ENCODE results near the gene ZNF799. TPM values are rescaled to one million over a fixed set of nuclear protein-coding genes. Genes with fewer than 3 reads are reported as not detected.
"Not testable (repeated sequence)": the region's sequence is repeated elsewhere in the genome, so short reads cannot be mapped to it uniquely, and the experiment has no call there.

The ZNF799 gene
- 1.6 and 1.8 TPM in 2 replicates for total RNA-seq (2014; rRNA removed; shearing (Covaris generic))

DNA sequence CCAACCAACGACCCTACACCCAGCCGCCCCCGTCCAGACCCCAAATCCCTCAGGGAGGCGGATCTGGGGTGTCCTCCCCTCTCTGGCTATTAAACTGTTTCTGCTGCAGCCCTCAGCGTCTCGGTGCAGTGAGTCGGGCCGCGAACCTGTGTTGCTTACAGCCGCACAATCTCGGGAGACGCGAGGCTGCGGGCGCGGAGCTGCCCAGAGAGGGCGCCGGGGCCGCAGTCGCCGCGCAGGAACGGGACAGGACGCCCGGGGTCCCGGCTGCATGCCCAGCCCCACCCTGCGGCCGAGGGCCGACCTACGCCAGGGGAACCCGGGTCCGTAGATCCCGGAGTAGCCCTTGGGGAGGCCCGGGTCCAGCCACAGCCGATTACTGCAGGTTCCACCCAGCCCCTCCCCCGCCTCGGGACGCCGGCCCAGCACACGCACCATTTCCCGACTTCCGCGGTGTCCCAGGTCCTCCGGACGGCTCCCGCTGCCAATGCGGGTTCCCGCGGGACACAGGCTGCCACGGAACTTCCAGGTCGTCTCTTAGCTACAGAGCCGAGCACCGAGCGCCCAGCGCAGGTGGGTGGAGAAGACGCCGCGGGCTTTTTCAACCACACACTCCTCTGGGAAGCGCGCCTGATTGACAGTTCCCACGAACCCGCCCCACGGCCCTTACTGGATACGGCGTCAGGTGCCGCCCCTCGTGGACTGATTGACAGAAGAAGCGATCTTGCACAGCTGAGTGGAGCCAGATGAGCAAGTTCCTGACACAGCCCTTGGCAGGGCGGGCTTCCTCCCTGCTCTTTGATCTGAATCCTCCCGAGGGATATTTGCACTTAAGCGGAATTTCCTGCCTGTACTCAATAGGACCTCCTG, at the start of gene ZNF799:
TSS of gene ZNF799 (minus strand) at position 639 of the 870 bp plus-strand sequence. CDS start at position 438, 201 bp downstream.
- DNase-seq (ENCODE audit: low spot score), result peak; percentile 93

DNA sequence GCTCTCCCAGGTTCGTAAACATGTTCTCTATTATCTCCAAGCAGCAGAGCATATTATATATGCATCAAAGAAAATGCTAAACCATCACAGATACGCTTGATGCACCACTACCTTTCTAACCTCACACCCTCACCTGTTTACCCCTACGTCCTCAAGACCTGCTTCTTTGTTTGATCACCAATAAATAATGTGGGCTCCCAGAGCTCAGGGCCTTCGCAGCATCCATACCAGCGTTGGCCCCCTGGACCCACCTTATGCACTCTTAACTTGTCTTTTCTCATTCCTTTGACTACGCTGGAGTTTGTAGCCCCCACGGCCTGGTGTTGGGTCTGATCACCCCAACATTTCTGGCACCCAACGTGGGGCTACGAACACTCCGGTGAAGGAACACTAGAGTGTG, 49.8 kb upstream of the ZNF799 start:
- no peak for DNase-seq (ENCODE audit: low spot score)

DNA sequence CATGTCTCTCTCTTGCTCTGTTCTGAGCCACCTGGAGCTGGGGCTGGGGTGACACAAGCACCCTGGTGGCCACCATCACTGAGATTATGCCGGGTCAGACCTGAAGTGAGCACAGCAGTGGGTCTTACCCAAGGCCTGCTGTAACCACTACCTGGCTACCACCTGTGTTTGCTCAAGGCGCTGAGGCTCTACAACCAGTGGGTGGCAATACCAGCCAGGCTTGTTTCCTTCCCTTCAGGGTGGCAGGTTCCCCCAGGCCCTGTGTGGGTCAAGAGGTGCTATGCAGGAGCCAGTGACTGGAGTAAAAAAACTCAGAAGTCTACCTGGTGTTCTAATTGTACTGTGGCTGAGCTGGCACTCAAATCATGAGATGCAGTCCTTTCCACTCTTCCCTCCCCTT, 47.7 kb upstream of the ZNF799 start:
- no peak for DNase-seq (ENCODE audit: low spot score)

DNA sequence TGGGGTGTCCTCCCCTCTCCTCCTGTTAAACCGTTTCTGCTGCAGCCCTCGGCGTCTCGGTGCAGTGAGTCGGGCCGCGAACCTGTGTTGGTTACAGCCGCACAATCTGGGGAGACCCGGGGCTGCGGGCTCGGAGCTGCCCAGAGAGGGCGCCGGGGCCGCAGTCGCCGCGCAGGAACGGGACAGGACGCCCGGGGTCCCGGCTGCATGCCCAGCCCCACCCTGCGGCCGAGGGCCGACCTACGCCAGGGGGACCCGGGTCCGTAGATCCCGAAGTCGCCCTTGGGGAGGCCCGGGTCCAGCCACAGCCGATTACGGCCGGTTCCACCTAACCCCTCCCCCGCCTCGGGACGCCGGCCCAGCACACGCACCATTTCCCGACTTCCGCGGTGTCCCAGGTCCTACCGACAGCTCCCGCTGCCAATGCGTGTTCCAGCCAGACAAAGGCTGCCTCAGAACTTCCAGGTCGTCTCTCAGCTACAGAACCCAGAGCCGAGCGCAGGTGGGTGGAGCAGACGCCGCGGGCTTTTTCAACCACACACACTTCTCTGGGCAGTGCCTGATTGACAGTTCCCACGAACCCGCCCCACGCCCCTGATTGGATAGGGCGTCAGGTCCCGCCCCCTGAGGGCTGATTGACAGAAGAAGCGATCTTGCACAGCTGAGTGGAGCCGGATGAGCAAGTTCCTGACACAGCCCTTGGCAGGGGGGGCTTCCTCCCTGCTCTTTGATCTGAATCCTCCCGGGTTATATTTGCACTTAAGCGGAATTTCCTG, 39.7 kb upstream of the ZNF799 start, which contains the start of gene ZNF443:
TSS of gene ZNF443 (minus strand) at position 481 of the 776 bp plus-strand sequence. CDS start at position 374, 107 bp downstream.
- DNase-seq (ENCODE audit: low spot score), result peak; percentile 94

DNA sequence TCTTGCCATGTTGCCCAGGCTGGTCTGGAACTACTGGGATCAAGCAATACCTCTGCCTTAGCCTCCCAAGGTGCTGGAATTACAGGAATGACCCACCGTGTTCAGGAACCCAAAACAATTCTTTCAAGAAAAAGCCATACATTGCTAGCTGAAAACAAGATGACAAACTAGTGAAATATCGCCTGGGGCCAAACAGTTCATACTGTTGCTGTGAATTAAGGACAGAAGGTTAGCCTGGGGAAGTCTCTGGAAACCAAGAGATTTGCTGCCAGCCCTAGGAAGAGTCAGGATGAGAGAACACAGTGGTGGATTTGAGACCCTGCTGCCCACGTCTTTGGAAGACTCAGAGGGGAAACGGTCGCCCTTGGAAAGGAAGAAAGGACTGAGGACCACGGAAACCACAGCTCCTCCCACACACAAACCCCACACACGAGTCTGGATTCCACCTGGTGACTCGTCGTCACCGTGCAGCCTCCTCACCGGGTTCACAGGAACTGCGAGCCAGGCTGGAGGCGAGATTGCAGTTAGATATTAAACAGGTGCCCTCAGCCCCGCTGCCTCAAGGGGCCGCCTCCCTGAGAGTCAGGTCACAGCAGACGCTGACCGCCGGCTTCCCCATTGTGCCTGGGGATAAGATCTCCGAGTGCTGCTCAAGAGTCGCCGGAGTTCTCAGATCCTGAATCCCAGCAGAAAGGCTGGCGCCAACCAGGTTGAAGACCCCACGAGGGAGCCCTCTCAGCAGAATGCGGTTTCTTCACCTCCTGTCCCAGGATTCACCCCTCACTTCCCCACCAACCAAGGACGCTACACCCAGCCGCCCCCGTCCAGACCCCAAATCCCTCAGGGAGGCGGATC, 38.8 kb upstream of the ZNF799 start:
- not testable (repeated sequence) for DNase-seq (ENCODE audit: low spot score)

DNA sequence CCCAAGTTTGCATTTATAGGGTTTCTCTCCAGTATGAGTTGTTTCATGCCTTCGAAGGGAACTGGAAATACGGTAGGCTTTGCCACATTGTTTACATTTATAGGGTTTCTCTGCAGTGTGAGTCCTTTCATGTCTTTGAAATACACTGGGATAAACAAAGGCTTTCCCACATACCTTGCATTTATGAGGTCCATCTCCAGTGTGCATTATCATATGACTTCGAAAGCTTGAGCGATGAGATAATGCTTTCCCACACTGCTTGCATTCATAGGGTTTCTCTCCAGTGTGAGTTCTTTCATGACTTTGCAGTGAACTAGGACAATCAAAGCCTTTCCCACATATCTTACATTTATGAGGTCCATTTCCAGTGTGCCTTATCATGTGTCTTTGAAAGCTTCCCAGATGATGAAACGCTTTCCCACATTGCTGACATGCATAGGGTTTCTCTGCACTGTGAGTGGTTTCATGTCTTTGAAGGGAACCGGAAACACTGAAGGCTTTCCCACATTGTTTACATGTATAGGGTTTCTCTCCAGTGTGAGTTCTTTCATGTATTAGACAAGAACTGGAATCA, 29.7 kb upstream of the ZNF799 start:
- DNase-seq (ENCODE audit: low spot score), result not testable (repeated sequence)

DNA sequence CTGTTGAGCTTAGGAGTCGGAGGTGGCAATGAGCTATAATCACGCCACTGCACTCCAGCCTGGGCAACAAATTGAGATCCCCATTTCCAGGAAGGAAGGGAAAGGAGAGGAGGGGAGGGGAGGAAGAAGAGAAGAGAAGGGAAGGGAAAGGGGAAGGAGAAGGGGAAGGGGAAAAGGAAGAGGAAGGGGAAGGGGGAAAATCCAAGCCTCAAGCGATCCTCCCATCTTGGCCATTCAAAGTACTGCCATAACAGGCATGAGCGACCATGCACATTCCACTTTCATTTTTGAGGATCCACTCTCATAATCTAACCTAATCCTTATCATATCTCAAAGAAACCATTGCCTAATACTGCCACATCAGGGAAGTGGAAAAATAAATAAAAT, 24.8 kb upstream of the ZNF799 start:
- no peak for DNase-seq (ENCODE audit: low spot score)

DNA sequence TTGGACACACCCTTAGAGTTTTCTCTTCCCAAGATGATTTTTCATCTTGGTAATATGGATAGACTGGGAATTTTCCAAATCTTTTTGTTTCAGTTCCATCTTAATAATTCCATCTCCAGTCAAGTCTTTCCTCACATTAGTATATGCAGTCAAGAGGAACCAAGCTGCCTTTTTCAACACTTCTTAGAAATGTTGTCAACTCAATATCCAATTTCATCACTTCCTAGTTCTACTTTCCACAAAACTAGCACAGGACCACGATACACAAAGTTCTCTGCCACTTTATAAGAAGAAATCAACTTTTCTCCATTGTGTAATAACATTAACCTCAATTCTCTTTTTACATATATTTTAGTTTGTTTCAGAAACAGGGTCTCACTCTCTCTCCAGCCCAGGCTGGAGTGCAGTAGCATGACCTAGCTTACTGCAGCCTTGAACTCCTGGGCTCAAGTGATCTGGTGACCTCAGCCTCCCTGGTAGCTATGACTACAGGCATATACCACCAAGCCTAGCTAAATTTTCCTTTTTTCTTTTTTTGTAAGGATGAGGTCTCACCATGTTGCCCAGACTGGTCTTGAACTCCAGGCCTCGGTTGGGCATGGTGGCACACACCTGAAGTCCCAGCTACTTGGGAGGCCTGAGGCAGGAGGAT, 24.3 kb upstream of the ZNF799 start:
- DNase-seq (ENCODE audit: low spot score), result no peak

DNA sequence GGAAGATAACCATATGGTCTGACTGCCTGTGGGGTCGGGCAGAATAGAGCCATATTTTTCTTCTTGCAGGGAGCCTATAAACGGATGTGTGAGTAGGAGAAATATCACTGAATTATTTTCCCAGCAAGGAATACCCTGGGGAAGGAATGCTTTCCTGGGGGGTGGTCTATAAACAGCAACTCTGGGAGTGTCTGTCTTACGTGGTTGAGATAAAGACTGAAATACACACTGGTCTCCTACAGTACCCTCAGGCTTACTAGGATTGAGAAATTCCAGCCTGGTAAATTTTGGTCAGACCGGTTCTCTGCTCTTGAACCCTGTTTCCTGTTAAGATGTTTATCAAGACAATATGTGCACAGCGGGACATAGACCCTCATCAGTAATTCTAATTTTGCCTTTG, 16.2 kb upstream of the ZNF799 start:
- not testable (repeated sequence) for DNase-seq (ENCODE audit: low spot score)

DNA sequence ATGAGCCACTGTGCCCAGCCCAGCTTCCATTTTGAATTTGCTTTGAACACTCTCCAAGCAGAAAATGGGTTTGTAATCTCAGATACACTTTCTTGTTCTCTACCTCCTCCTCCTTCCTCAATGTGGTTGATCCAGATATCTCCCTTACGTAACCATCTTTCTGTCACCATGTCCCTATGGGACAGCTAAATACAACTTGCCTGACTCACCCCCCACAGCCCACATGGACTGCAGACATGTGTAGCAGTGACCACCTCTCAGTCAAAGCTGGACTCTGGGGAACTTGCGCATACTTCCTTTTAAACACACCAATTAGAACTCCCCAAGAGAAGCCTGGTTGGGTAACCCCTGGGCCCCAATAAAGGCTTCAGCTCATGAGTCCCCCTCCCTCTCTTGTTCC, 10.8 kb upstream of the ZNF799 start:
- no peak for DNase-seq (ENCODE audit: low spot score)

DNA sequence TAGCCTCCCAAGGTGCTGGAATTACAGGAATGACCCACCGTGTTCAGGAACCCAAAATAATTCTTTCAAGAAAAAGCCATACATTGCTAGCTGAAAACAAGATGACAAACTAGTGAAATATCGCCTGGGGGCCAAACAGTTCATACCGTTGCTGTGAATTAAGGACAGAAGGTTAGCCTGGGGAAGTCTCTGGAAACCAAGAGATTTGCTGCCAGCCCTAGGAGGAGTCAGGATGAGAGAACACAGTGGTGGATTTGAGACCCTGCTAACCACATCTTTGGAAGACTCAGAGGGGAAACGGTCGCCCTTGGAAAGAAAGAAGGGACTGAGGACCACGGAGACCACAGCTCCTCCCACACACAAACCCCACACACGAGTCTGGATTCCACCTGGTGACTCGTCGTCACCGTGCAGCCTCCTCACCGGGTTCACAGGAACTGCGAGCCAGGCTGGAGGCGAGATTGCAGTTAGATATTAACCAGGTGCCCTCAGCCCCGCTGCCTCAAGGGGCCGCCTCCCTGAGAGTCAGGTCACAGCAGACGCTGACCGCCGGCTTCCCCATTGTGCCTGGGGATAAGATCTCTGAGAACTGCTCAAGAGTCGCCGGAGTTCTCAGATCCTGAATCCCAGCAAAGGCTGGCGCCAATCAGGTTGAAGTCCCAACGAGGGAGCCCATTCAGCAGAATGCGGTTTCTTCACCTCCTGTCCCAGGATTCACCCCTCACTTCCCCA, 1.0 kb downstream of the ZNF799 start:
- not testable (repeated sequence) for DNase-seq (ENCODE audit: low spot score)

DNA sequence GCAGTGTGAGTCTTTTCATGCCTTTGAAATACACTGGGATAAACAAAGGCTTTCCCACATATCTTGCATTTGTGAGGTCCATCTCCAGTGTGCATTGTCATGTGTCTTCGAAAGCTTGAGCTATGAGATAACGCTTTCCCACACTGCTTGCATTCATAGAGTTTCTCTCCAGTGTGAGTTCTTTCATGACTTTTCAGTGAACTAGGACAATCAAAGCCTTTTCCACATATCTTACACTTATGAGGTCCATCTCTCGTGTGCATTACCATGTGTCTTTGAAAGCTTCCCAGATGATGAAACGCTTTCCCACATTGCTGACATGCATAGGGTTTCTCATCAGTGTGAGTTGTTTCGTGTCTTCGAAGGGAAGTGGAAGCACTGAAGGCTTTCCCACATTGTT, 9.9 kb downstream of the ZNF799 start:
- not testable (repeated sequence) for DNase-seq (ENCODE audit: low spot score)

DNA sequence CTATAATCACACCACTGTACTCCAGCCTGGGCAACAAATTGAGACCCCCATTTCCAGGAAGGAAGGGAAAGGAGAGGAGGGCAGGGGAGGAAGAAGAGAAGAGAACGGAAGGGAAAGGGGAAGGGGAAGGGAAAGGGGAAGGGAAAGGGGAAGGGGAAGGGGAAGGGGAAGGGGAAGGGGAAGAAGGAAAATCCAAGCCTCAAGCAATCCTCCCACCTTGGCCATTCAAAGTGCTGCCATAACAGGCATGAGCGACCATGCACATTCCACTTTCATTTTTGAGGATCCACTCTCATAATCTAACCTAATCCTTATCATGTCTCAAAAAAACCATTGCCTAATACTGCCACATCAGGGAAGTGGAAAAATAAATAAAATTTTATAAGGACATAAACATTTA, 14.7 kb downstream of the ZNF799 start:
- DNase-seq (ENCODE audit: low spot score), result not testable (repeated sequence)

DNA sequence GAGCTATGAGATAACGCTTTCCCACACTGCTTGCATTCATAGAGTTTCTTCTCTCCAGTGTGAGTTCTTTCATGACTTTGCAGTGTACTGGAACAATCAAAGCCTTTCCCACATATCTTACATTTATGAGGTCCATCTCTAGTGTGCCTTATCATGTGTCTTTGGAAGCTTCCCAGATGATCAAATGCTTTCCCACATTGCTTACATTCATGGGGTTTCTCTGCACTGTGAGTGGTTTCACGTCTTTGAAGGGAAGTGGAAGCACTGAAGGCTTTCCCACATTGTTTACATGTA, 20.7 kb downstream of the ZNF799 start:
- no peak for DNase-seq (ENCODE audit: low spot score)

DNA sequence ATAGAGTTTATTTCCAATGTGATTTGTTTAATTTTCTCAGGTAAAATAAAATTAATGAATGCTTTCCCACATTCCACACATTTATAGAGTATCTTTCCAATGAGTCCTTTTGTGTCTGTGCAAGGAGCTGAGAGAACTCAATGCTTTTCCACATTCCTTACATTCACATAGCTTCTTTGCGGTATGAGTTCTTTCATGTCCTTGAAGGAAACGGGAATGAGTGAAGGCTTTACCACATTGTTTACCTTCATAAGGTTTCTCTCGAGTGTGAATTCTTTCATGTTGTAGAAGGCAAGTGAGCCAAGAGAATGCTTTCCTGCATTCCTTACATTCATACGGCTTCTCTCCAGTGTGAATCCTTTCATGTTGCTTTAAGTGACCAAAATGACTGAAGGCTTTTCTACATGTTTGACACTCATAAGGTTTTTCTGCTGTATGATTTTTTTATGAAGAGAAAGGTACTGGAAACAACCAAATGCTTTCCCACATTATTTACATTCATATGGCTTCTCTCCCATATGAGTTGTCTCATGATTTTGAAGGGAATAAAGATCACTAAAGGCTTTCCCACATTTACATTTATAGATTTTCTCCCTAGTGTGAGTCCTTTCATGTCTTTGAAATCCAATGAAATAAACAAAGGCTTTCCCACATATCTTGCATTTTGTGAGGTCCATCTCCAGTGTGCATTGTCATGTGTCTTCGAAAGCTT, 21.2 kb downstream of the ZNF799 start:
- DNase-seq (ENCODE audit: low spot score), result no peak

DNA sequence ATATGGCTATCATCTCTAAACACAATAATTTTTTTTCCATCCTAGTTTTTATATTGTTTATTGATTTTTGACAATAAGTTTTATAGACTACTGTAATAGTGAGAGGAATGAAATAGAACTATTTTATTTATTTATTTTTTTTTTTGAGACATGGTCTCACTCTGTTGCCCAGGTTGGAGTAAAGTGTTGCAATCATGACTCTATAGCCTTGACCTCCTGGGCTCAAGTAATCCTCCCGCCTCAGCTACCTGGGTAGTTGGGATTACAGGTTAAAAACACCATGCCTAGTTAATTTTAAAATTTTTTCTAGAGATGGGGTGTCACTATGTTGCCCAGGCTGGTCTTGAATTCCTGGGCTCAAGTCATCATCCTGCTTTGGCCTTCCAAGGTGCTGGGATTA, 27.0 kb downstream of the ZNF799 start:
- DNase-seq (ENCODE audit: low spot score), result no peak

DNA sequence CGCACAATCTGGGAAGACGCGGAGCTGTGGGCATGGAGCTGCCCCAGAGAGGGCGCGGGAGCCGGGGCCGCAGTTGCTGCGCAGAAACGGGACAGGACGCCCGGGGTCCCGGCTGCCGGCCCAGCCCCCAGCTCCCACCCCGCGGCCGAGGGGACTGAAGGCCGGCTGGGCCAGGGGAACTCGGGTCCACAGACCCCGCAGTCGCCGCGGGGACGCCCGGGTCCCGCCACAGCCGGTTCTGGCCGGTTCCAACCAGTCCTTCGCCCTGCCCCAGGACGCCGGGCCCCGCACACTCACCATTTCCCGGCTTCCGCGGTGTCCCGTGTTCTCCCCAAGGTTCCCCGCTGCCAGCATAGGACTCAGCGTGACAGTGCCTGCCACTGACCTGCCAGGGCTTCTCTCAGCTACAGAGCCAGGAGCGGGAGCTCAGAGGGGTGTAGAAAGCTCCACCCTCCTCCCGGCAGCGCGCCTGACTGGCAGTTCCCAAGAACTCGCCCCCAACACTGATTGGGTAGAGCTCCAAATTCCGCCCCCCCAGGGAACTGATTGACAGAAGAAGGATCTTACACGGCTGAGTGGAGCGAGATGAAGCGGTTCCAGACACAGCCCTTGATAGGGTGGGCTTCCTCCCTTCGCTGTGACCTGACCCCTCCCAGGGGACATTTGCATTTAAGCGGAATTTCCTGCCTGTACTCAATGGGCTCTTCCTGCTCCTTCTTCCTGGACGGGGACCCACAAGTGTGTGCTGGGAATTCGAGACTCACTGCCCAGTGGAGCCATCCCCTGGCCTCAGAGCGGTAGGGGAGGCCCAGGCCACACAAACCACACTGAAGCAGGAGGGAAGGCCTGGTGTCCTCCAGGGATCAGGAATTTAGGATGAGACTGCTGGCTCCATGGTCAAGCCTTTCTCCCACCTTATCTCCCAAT, 35.6 kb downstream of the ZNF799 start, which contains the start of gene ZNF442:
TSS of gene ZNF442 (minus strand) at position 448 of the 927 bp plus-strand sequence. CDS start 2,052 bp downstream, outside the sequence.
- peak; percentile 90 for DNase-seq (ENCODE audit: low spot score)

Measured in H4 (cell line).